ENCODE data around the gene CD38. TPM values are rescaled to one million over a fixed set of nuclear protein-coding genes. Genes with fewer than 3 reads are reported as not detected.

Gene CD38
- total and polyA plus RNA-seq, 4 donors: 3.2 to 9.4 (median 5.3) TPM

GRCh38 chr4:15784959-15785634 is 7.0 kb downstream of the CD38 start (continued):
- TF ChIP-seq, protein P1, sequence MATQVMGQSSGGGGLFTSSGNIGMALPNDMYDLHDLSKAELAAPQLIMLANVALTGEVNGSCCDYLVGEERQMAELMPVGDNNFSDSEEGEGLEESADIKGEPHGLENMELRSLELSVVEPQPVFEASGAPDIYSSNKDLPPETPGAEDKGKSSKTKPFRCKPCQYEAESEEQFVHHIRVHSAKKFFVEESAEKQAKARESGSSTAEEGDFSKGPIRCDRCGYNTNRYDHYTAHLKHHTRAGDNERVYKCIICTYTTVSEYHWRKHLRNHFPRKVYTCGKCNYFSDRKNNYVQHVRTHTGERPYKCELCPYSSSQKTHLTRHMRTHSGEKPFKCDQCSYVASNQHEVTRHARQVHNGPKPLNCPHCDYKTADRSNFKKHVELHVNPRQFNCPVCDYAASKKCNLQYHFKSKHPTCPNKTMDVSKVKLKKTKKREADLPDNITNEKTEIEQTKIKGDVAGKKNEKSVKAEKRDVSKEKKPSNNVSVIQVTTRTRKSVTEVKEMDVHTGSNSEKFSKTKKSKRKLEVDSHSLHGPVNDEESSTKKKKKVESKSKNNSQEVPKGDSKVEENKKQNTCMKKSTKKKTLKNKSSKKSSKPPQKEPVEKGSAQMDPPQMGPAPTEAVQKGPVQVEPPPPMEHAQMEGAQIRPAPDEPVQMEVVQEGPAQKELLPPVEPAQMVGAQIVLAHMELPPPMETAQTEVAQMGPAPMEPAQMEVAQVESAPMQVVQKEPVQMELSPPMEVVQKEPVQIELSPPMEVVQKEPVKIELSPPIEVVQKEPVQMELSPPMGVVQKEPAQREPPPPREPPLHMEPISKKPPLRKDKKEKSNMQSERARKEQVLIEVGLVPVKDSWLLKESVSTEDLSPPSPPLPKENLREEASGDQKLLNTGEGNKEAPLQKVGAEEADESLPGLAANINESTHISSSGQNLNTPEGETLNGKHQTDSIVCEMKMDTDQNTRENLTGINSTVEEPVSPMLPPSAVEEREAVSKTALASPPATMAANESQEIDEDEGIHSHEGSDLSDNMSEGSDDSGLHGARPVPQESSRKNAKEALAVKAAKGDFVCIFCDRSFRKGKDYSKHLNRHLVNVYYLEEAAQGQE (IDR thresholded peaks at IDR 0.05): no peak

- no peak overlapping the region for H3K9ac ChIP-seq (ENCODE audit: low read depth in 1 of 2, low read length in 2 of 2)
- no peaks in the 10 kb centered on the region for H3K4me1 ChIP-seq (ENCODE audit: control insufficient read depth in 4 of 4, insufficient read depth in 4 of 4, low read length in 3 of 4)
- H3K36me3 ChIP-seq (ENCODE audit: control insufficient read depth in 4 of 4, insufficient read depth in 3 of 4, low read depth in 1 of 4, low read length in 3 of 4): no peaks in the 10 kb centered on the region
- H3K27ac ChIP-seq (ENCODE audit: low read depth in 1 of 2, low read length in 2 of 2): no peak overlapping the region
- no peak for TF ChIP-seq FOXA1 (IDR thresholded peaks at IDR 0.05)
- no peak for TF ChIP-seq HNF4A (conservative IDR thresholded peaks at IDR 0.05)
- TF ChIP-seq TAF1 (conservative IDR thresholded peaks at IDR 0.05): no peak
- TF ChIP-seq HNF4G (IDR thresholded peaks at IDR 0.05): no peak
- TF ChIP-seq, protein P1 (IDR thresholded peaks at IDR 0.05): no peak
- TF ChIP-seq, protein P2, sequence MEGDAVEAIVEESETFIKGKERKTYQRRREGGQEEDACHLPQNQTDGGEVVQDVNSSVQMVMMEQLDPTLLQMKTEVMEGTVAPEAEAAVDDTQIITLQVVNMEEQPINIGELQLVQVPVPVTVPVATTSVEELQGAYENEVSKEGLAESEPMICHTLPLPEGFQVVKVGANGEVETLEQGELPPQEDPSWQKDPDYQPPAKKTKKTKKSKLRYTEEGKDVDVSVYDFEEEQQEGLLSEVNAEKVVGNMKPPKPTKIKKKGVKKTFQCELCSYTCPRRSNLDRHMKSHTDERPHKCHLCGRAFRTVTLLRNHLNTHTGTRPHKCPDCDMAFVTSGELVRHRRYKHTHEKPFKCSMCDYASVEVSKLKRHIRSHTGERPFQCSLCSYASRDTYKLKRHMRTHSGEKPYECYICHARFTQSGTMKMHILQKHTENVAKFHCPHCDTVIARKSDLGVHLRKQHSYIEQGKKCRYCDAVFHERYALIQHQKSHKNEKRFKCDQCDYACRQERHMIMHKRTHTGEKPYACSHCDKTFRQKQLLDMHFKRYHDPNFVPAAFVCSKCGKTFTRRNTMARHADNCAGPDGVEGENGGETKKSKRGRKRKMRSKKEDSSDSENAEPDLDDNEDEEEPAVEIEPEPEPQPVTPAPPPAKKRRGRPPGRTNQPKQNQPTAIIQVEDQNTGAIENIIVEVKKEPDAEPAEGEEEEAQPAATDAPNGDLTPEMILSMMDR (IDR thresholded peaks at IDR 0.05; ENCODE audit: low read depth, low read length, missing input control): no peak
- TF ChIP-seq YY1 (IDR thresholded peaks at IDR 0.05): no peak
- TF ChIP-seq FOXA2 (IDR thresholded peaks at IDR 0.05): no peak
- no peak for TF ChIP-seq JUND (IDR thresholded peaks at IDR 0.05)
- TF ChIP-seq ATF3 (IDR thresholded peaks at IDR 0.05): no peak
- no peak for TF ChIP-seq RAD21 (IDR thresholded peaks at IDR 0.05)
- TF ChIP-seq, protein P3, sequence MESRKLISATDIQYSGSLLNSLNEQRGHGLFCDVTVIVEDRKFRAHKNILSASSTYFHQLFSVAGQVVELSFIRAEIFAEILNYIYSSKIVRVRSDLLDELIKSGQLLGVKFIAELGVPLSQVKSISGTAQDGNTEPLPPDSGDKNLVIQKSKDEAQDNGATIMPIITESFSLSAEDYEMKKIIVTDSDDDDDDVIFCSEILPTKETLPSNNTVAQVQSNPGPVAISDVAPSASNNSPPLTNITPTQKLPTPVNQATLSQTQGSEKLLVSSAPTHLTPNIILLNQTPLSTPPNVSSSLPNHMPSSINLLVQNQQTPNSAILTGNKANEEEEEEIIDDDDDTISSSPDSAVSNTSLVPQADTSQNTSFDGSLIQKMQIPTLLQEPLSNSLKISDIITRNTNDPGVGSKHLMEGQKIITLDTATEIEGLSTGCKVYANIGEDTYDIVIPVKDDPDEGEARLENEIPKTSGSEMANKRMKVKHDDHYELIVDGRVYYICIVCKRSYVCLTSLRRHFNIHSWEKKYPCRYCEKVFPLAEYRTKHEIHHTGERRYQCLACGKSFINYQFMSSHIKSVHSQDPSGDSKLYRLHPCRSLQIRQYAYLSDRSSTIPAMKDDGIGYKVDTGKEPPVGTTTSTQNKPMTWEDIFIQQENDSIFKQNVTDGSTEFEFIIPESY (IDR thresholded peaks at IDR 0.05): no peak
- no peak for DNase-seq (ENCODE audit: low spot score)
- H3K27me3 ChIP-seq (ENCODE audit: control insufficient read depth in 4 of 4, insufficient read depth in 4 of 4, low read length in 3 of 4): no peaks in the 10 kb centered on the region
- 97% methylated on average over 26 of the region's 26 CpGs for WGBS
- H3K4me3 ChIP-seq (ENCODE audit: low read depth in 1 of 3, low read length in 3 of 3): no peak overlapping the region
- H3K9me3 ChIP-seq (ENCODE audit: control insufficient read depth in 4 of 4, low read length in 3 of 4): no peaks in the 10 kb centered on the region
Observed at GRCh38 chr4:15786743-15787142, 8.6 kb downstream of the CD38 start.
